WTC11 (cell line): ENCODE data around the gene DLX1. TPM values are rescaled to one million over a fixed set of nuclear protein-coding genes. Genes with fewer than 3 reads are reported as not detected.

Source experiments
- ATAC-seq: fragments of 200-7000 bp; cut with Tn5 transposase; 2 replicates; pipeline ENCODE4 v1.10.0; 2021; ENCODE audit warnings: mild to moderate bottlenecking, moderate library complexity
- CTCF ChIA-PET: fragments of 300-600 bp; sonication (Branson Sonifier 250); formaldehyde crosslinking; loops from one replicate; lab custom pipeline; 2021; ENCODE audit warnings: antibody characterized with exemption; lab: Charles Lee
- POLR2A ChIA-PET: fragments of 350-600 bp; sonication (Branson Sonifier 250); formaldehyde crosslinking; loops from one replicate; lab custom pipeline; 2021; ENCODE audit warnings: antibody characterized with exemption; lab: Charles Lee
- DNase-seq: peaks from one replicate; pipeline ENCODE4 v3.0.0; 2021; ENCODE audit warnings: low spot score
- H3K27ac Mint-ChIP-seq: 2 replicates; pipeline ENCODE4 v1.8.0; 2021; ENCODE audit warnings: mixed read lengths
- H3K27me3 Mint-ChIP-seq: 2 replicates; pipeline ENCODE4 v1.8.0; 2021; ENCODE audit warnings: low read depth, mild to moderate bottlenecking, moderate library complexity, mixed read lengths
- H3K36me3 Mint-ChIP-seq: 2 replicates; pipeline ENCODE4 v1.8.0; 2021; ENCODE audit warnings: mixed read lengths
- H3K4me1 Mint-ChIP-seq: 2 replicates; pipeline ENCODE4 v1.8.0; 2022; ENCODE audit warnings: mixed read lengths
- H3K4me3 Mint-ChIP-seq: 2 replicates; pipeline ENCODE4 v1.8.0; 2021; ENCODE audit warnings: mild to moderate bottlenecking, moderate library complexity, mixed read lengths
- H3K9me3 Mint-ChIP-seq: 2 replicates; pipeline ENCODE4 v1.8.0; 2021; ENCODE audit warnings: mixed read lengths
- CBFB ChIP-seq: sonication (generic); formaldehyde crosslinking; IDR thresholded peaks from 2 replicates; pipeline ENCODE4 v1.8.1; 2022; ENCODE audit warnings: mild to moderate bottlenecking, low read depth, missing genetic modification reagents
- ESRRA ChIP-seq: sonication (generic); formaldehyde crosslinking; IDR thresholded peaks from 2 replicates; pipeline ENCODE4 v1.8.1; 2022; ENCODE audit warnings: mild to moderate bottlenecking, missing genetic modification reagents, borderline replicate concordance
- ETV6 ChIP-seq: sonication (generic); formaldehyde crosslinking; IDR thresholded peaks from 2 replicates; pipeline ENCODE4 v1.8.1; 2022; ENCODE audit warnings: mild to moderate bottlenecking, missing genetic modification reagents
- FOXJ3 ChIP-seq: sonication (generic); formaldehyde crosslinking; IDR thresholded peaks from 2 replicates; pipeline ENCODE4 v1.9.0; 2021; ENCODE audit warnings: missing genetic modification reagents, mild to moderate bottlenecking, borderline replicate concordance
- JAZF1 ChIP-seq: fragments of 250-450 bp; sonication (Bioruptor Pico); IDR thresholded peaks from 2 replicates; pipeline ENCODE4 v1.9.0; 2021; ENCODE audit warnings: moderate library complexity, mild to moderate bottlenecking, inconsistent platforms
- JUN ChIP-seq: sonication (generic); formaldehyde crosslinking; IDR thresholded peaks from 2 replicates; pipeline ENCODE4 v1.8.0; 2023; ENCODE audit warnings: mild to moderate bottlenecking, missing genetic modification reagents
- KAT7 ChIP-seq: sonication (generic); formaldehyde crosslinking; IDR thresholded peaks from 2 replicates; pipeline ENCODE4 v1.8.1; 2023; ENCODE audit warnings: missing genetic modification reagents, mild to moderate bottlenecking, borderline replicate concordance
- NFE2L1 ChIP-seq: sonication (generic); formaldehyde crosslinking; IDR thresholded peaks from 2 replicates; pipeline ENCODE4 v1.8.1; 2023; ENCODE audit warnings: missing genetic modification reagents
- NFYB ChIP-seq: sonication (generic); formaldehyde crosslinking; conservative IDR thresholded peaks from 2 replicates; pipeline ENCODE4 v1.8.0; 2022; ENCODE audit warnings: low read depth, missing genetic modification reagents
- NR1H2 ChIP-seq: sonication (generic); formaldehyde crosslinking; IDR thresholded peaks from 2 replicates; pipeline ENCODE4 v1.9.0; 2021; ENCODE audit warnings: mild to moderate bottlenecking, moderate library complexity, missing genetic modification reagents
- NR2C2 ChIP-seq: sonication (generic); formaldehyde crosslinking; IDR thresholded peaks from 2 replicates; pipeline ENCODE4 v1.8.0; 2022; ENCODE audit warnings: mild to moderate bottlenecking, missing genetic modification reagents
- OVOL2 ChIP-seq: fragments of 250-450 bp; sonication (Bioruptor Pico); IDR thresholded peaks from 2 replicates; pipeline ENCODE4 v1.9.0; 2021; ENCODE audit warnings: mild to moderate bottlenecking, borderline replicate concordance
- RELA ChIP-seq: sonication (generic); formaldehyde crosslinking; IDR thresholded peaks from 2 replicates; pipeline ENCODE4 v1.8.1; 2022; ENCODE audit warnings: missing genetic modification reagents, mild to moderate bottlenecking, borderline replicate concordance
- RORB ChIP-seq: fragments of 250-450 bp; sonication (Bioruptor Pico); IDR thresholded peaks from 2 replicates; pipeline ENCODE4 v1.9.0; 2021; ENCODE audit warnings: mild to moderate bottlenecking
- SMAD3 ChIP-seq: sonication (generic); formaldehyde crosslinking; IDR thresholded peaks from 2 replicates; pipeline ENCODE4 v1.8.0; 2022; ENCODE audit warnings: missing genetic modification reagents, mild to moderate bottlenecking, borderline replicate concordance
- SP1 ChIP-seq: sonication (generic); formaldehyde crosslinking; conservative IDR thresholded peaks from 2 replicates; pipeline ENCODE4 v1.8.1; 2022; ENCODE audit warnings: missing genetic modification reagents
- TEAD1 ChIP-seq: sonication (generic); formaldehyde crosslinking; IDR thresholded peaks from 2 replicates; pipeline ENCODE4 v1.8.0; 2022; ENCODE audit warnings: mild to moderate bottlenecking, missing genetic modification reagents
- TEAD4 ChIP-seq: sonication (generic); formaldehyde crosslinking; IDR thresholded peaks from 2 replicates; pipeline ENCODE4 v1.8.0; 2022; ENCODE audit warnings: mild to moderate bottlenecking, missing genetic modification reagents
- ZNF396 ChIP-seq: fragments of 250-450 bp; sonication (Bioruptor Pico); IDR thresholded peaks from 2 replicates; pipeline ENCODE4 v1.8.0; 2021; ENCODE audit warnings: mild to moderate bottlenecking, moderate library complexity, borderline replicate concordance
- ZNF423 ChIP-seq: fragments of 250-450 bp; sonication (Bioruptor Pico); IDR thresholded peaks from 2 replicates; pipeline ENCODE4 v2.1.2; 2022; ENCODE audit warnings: mild to moderate bottlenecking, moderate library complexity
- total RNA-seq: library from RNA; stranded (reverse); gene quantifications from 3 replicates; pipeline ENCODE4 v1.2.3, GENCODE V29; 2021
- TF ChIP-seq, protein P1 (sequence below): sonication (generic); formaldehyde crosslinking; IDR thresholded peaks from 2 replicates; pipeline ENCODE4 v1.8.0; 2022; ENCODE audit warnings: missing genetic modification reagents
- TF ChIP-seq, protein P2 (sequence below): fragments of 250-450 bp; sonication (Bioruptor Pico); IDR thresholded peaks from 2 replicates; pipeline ENCODE4 v1.9.0; 2021; ENCODE audit warnings: mild to moderate bottlenecking, borderline replicate concordance
- TF ChIP-seq, protein P3 (sequence below): sonication (generic); formaldehyde crosslinking; IDR thresholded peaks from 2 replicates; pipeline ENCODE4 v1.8.1; 2023; ENCODE audit warnings: mild to moderate bottlenecking, moderate library complexity, missing genetic modification reagents
- TF ChIP-seq, protein P4 (sequence below): fragments of 250-450 bp; sonication (Bioruptor Pico); IDR thresholded peaks from 2 replicates; pipeline ENCODE4 v1.9.0; 2021; ENCODE audit warnings: moderate library complexity, mild to moderate bottlenecking, inconsistent platforms, borderline replicate concordance
- TF ChIP-seq, protein P5 (sequence below): sonication (generic); formaldehyde crosslinking; IDR thresholded peaks from 2 replicates; pipeline ENCODE4 v1.8.1; 2022; ENCODE audit warnings: mild to moderate bottlenecking, moderate library complexity, missing genetic modification reagents

The DLX1 gene
- total RNA-seq, 1 experiment from 2014 or later: not detected

DNA sequence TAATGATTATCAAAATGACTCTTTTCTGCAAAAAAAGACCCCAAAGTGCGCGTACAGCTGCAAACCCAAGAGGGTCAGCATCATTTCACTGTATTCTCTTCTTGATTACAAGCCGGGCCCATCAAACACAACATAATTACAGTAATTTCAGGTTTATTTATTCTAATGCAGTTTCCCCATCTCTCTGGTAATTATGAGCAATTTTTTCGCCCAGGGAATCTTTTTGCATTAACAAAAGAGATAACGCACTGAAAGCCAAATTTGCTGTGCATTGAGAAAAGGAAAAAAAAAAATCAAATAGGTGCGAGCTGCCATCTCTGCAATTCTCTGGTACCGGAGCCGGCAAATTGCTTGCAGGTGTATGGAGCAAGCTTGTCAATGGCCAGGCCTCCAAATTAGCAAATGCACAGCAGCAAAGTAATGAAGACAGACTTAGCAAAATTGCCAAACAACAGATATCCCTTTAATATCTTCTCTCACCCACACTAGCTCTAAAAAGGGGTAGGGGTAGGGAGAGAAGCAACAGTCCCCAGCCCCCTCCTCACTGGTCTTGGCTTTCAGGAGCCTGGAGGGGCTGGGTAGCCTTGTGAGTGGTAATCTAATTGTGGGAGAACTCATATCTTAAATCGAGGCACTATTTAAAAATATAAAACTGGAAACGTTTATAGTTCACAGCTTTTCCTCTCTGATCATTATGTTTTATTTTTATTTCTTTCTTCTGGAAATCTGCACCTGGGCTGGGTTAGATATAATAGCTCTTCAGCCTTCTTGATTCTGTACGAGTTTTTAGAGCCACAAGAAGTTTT is 6.7 kb downstream of the DLX1 start (continued):
- TF ChIP-seq, protein P1, sequence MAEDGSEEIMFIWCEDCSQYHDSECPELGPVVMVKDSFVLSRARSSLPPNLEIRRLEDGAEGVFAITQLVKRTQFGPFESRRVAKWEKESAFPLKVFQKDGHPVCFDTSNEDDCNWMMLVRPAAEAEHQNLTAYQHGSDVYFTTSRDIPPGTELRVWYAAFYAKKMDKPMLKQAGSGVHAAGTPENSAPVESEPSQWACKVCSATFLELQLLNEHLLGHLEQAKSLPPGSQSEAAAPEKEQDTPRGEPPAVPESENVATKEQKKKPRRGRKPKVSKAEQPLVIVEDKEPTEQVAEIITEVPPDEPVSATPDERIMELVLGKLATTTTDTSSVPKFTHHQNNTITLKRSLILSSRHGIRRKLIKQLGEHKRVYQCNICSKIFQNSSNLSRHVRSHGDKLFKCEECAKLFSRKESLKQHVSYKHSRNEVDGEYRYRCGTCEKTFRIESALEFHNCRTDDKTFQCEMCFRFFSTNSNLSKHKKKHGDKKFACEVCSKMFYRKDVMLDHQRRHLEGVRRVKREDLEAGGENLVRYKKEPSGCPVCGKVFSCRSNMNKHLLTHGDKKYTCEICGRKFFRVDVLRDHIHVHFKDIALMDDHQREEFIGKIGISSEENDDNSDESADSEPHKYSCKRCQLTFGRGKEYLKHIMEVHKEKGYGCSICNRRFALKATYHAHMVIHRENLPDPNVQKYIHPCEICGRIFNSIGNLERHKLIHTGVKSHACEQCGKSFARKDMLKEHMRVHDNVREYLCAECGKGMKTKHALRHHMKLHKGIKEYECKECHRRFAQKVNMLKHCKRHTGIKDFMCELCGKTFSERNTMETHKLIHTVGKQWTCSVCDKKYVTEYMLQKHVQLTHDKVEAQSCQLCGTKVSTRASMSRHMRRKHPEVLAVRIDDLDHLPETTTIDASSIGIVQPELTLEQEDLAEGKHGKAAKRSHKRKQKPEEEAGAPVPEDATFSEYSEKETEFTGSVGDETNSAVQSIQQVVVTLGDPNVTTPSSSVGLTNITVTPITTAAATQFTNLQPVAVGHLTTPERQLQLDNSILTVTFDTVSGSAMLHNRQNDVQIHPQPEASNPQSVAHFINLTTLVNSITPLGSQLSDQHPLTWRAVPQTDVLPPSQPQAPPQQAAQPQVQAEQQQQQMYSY (CRISPR knock-in tag): no peak
- TF ChIP-seq, protein P2, sequence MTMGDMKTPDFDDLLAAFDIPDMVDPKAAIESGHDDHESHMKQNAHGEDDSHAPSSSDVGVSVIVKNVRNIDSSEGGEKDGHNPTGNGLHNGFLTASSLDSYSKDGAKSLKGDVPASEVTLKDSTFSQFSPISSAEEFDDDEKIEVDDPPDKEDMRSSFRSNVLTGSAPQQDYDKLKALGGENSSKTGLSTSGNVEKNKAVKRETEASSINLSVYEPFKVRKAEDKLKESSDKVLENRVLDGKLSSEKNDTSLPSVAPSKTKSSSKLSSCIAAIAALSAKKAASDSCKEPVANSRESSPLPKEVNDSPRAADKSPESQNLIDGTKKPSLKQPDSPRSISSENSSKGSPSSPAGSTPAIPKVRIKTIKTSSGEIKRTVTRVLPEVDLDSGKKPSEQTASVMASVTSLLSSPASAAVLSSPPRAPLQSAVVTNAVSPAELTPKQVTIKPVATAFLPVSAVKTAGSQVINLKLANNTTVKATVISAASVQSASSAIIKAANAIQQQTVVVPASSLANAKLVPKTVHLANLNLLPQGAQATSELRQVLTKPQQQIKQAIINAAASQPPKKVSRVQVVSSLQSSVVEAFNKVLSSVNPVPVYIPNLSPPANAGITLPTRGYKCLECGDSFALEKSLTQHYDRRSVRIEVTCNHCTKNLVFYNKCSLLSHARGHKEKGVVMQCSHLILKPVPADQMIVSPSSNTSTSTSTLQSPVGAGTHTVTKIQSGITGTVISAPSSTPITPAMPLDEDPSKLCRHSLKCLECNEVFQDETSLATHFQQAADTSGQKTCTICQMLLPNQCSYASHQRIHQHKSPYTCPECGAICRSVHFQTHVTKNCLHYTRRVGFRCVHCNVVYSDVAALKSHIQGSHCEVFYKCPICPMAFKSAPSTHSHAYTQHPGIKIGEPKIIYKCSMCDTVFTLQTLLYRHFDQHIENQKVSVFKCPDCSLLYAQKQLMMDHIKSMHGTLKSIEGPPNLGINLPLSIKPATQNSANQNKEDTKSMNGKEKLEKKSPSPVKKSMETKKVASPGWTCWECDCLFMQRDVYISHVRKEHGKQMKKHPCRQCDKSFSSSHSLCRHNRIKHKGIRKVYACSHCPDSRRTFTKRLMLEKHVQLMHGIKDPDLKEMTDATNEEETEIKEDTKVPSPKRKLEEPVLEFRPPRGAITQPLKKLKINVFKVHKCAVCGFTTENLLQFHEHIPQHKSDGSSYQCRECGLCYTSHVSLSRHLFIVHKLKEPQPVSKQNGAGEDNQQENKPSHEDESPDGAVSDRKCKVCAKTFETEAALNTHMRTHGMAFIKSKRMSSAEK (CRISPR knock-in tag): no peak
- TF ChIP-seq ZNF396 (CRISPR knock-in tag) (no peak), TEAD4 (CRISPR knock-in tag) (no peak), OVOL2 (CRISPR knock-in tag) (no peak), CBFB (CRISPR knock-in tag) (no peak), JAZF1 (CRISPR knock-in tag) (no peak), NFYB (no peak), RORB (no peak), JUN (CRISPR knock-in tag) (no peak), ESRRA (CRISPR knock-in tag) (no peak), SMAD3 (CRISPR knock-in tag) (no peak)
- TF ChIP-seq, protein P3, sequence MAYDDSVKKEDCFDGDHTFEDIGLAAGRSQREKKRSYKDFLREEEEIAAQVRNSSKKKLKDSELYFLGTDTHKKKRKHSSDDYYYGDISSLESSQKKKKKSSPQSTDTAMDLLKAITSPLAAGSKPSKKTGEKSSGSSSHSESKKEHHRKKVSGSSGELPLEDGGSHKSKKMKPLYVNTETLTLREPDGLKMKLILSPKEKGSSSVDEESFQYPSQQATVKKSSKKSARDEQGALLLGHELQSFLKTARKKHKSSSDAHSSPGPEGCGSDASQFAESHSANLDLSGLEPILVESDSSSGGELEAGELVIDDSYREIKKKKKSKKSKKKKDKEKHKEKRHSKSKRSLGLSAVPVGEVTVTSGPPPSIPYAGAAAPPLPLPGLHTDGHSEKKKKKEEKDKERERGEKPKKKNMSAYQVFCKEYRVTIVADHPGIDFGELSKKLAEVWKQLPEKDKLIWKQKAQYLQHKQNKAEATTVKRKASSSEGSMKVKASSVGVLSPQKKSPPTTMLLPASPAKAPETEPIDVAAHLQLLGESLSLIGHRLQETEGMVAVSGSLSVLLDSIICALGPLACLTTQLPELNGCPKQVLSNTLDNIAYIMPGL (CRISPR knock-in tag): no peak

DNA sequence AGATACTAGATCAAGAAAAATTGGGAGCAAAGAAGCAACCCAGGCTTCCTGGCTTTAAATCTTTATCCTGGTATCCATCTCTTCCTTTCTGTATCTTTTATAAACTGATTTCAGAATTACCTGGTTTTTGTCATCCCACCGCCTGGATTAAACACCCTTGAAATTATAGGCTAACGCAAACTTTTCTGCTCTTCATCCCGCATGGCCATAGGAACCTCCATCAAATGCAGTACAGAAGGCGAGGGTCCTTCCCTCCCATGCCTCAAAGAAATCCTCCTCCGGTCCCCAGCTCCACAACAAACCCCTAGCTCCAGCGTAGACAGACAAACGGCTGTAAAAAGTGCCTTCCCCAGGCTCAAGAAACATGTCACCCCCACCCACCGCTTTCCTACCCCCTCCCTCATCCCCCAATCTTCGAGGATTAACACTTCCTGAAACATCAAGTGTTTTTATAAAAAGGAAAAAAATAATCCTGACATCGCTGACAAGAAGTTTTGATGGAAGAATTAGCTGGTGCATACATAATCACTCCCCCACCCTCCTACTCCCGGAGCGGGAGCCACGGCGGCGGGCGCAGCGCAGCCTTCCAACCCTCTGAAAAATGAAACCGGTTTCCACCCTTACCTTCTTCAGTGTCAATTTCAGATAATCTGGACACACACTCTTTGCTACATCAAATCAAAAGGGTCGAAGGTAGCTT is 7.6 kb downstream of the DLX1 start:
- CTCF ChIA-PET: interaction anchor here (0.6 to 1.7 kb wide), 3 partner anchors 9 to 14 kb away, joined by 3 to 8 read pairs (median 4); partner anchors contain the start of gene DLX2
- DNase-seq: no peak
- no peak overlapping the region for H3K27ac Mint-ChIP-seq
- H3K4me1 Mint-ChIP-seq: peaks cover 65% of the 10 kb centered on the region
- H3K4me3 Mint-ChIP-seq: peak overlapping the region; percentile 38; the same call in 1 of the 2 replicates
- POLR2A ChIA-PET: interaction anchor here (0.6 kb wide), 1 partner anchor 13 kb away, joined by 6 read pairs; no protein-coding TSS in a partner anchor
- no peaks in the 10 kb centered on the region for H3K9me3 Mint-ChIP-seq
- ATAC-seq: no peak
- no peaks in the 10 kb centered on the region for H3K36me3 Mint-ChIP-seq
- peaks cover 100% of the 10 kb centered on the region for H3K27me3 Mint-ChIP-seq
- TF ChIP-seq TEAD1 (CRISPR knock-in tag) (no peak), NR1H2 (CRISPR knock-in tag) (no peak), KAT7 (CRISPR knock-in tag) (no peak), NFE2L1 (no peak), FOXJ3 (CRISPR knock-in tag) (no peak), SP1 (CRISPR knock-in tag) (no peak), NR2C2 (CRISPR knock-in tag) (no peak), ETV6 (no peak), TEAD4 (CRISPR knock-in tag) (no peak), RELA (no peak), ZNF423 (CRISPR knock-in tag) (no peak), JAZF1 (CRISPR knock-in tag) (no peak), NFYB (no peak)
- TF ChIP-seq, protein P4, sequence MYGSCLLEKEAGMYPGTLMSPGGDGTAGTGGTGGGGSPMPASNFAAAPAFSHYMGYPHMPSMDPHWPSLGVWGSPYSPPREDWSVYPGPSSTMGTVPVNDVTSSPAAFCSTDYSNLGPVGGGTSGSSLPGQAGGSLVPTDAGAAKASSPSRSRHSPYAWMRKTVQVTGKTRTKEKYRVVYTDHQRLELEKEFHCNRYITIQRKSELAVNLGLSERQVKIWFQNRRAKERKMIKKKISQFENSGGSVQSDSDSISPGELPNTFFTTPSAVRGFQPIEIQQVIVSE (CRISPR knock-in tag): no peak
- TF ChIP-seq, protein P5, sequence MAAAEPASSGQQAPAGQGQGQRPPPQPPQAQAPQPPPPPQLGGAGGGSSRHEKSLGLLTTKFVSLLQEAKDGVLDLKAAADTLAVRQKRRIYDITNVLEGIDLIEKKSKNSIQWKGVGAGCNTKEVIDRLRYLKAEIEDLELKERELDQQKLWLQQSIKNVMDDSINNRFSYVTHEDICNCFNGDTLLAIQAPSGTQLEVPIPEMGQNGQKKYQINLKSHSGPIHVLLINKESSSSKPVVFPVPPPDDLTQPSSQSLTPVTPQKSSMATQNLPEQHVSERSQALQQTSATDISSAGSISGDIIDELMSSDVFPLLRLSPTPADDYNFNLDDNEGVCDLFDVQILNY (CRISPR knock-in tag): no peak
